OCI-M1 (cell line): ENCODE data around the gene EGLN2.
"Not testable (repeated sequence)": the region's sequence is repeated elsewhere in the genome, so short reads cannot be mapped to it uniquely, and the experiment has no call there.

ENCODE experiments used
- DNase-seq: peaks from one replicate; lab custom pipeline; 2025; lab: John Stamatoyannopoulos, UW

EGLN2 gene

DNA sequence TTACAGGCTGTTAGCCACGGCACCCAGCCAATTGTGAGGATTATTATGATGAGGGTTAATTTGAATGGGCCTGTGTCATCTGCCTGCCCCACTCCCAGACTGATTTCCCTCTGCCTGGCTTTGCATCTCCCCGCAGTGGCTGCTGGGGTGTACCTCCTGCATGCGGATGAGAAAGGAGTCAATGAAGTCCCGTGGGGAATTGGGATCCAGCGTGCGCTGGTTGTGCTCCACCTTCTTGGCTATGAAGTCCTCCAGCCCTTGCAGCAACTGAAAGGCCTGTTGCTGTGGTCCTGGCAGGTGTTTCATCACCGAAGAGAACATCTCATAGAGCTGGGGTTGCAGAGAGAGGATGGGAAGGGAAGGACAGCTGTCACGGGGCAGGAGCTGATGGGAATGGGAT is 47.7 kb downstream of the EGLN2 start:
- DNase-seq = not testable (repeated sequence)

DNA sequence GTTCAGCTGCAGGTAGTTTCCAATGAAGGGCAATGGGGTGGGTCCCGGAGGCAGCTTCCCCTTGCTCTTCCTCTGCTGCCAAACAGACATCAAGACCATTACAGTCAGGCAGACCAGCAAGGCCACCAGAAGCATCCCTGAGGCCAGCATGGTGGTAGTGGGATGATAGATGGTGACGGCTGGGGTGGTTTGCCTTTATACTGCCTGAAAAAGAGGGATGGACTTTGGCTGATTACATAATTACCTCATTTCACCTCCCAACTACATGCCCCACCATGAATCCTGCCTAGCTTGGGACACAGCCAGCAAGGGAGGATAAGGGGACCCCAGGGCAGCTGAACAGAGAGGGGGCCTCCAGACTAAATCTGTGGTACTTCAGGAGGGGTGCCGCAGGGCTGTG is 51.3 kb downstream of the EGLN2 start, which contains the start of gene CYP2A6:
TSS of gene CYP2A6 (minus strand) at position 171 of the 400 bp plus-strand sequence. CDS start at position 150, 21 bp downstream.
- DNase-seq = not testable (repeated sequence)

DNA sequence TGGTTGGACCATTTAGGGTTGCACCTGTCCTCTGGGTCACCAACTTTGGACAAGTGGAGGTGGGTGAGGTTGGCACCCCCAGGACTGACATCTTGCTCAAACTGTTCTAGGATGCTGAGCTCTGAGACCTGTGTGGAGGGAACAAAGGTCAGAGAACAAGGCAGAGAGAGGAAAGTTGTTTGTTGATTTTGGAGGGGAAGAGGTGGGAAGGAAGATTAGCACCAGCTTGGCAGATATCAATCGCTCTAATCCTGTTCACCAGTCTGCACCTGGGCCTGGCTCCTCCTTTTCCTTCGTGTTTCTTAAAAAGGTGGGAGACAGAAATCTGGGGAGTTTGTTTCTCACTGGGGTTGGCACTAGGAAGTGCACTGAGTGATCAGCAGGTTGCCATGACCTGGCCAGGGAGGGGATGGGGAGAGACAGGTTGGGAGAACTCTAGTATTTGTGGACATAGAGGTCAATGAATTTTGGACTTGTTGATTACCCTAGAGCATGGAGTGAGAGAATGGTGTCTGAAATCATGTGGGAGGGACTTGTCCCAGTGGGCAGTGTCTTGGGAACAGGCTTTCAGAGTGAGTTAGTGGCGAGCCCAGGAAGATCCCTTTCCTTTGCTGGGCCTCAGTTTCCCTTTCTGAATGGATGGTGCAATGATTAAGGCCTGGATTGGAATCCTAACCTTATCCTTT is 53.6 kb downstream of the EGLN2 start:
- DNase-seq = not testable (repeated sequence)
